GM12873 (cell line): ENCODE measurements around the gene PFN2.

Experiments
- CTCF ChIP-seq: IDR thresholded peaks from 2 replicates; pipeline ENCODE4 v1.5.1; 2012; ENCODE audit warnings: low read depth, mild to moderate bottlenecking, moderate library complexity, low read length, control low read depth; ENCODE audit not compliant: insufficient read depth; ENCODE audit errors: missing control alignments

PFN2 gene

GRCh38 chr3:149970716-149971402, at the start of gene PFN2:
Gene PFN2, minus strand, starts transcription at chr3:149970895. Its CDS starts 39 bp downstream, at chr3:149970856.
- TF ChIP-seq CTCF = no peak

GRCh38 chr3:150015901-150016300, 45.2 kb upstream of the PFN2 start:
- no peak for TF ChIP-seq CTCF

GRCh38 chr3:150014782-150015181, 44.1 kb upstream of the PFN2 start:
- TF ChIP-seq CTCF = no peak

- TF ChIP-seq CTCF = no peak
These were observed 43.1 kb upstream of the PFN2 start for GRCh38 chr3:150013801-150014200.

GRCh38 chr3:150006794-150007193, 36.1 kb upstream of the PFN2 start:
- TF ChIP-seq CTCF = no peak

GRCh38 chr3:150005243-150006112, 34.8 kb upstream of the PFN2 start:
- no peak for TF ChIP-seq CTCF

- TF ChIP-seq CTCF = no peak
These were observed 29.9 kb upstream of the PFN2 start for GRCh38 chr3:150000641-150001040.
